ENCODE measurements around the gene ENTPD2.

GRCh38 chr9:137021979-137022661 is 31.7 kb downstream of the ENTPD2 start:
- TF ChIP-seq CTCF (conservative IDR thresholded peaks at IDR 0.05): no peak
- TF ChIP-seq EZH2 (IDR thresholded peaks at IDR 0.05; ENCODE audit: low read depth): no peak

Measured in PC-9 (cell line).